Type B pancreatic cell (in vitro differentiated cells): Measurements from ENCODE around the gene TBC1D12. TPM values are rescaled to one million over a fixed set of nuclear protein-coding genes. Genes with fewer than 3 reads are reported as not detected.

Source experiments
- DNase-seq: peaks from one replicate; pipeline ENCODE4 v3.0.0; 2021; ENCODE audit warnings: mixed read lengths; ENCODE audit not compliant: unreplicated experiment; ENCODE audit errors: extremely low spot score
- H3K27ac Mint-ChIP-seq: 2 replicates; pipeline ENCODE4 v1.8.0; 2021; ENCODE audit warnings: mild to moderate bottlenecking, mixed read lengths
- H3K27me3 Mint-ChIP-seq: 2 replicates; pipeline ENCODE4 v1.8.0; 2021; ENCODE audit warnings: mixed read lengths
- H3K36me3 Mint-ChIP-seq: 2 replicates; pipeline ENCODE4 v1.8.0; 2021; ENCODE audit warnings: mixed read lengths
- H3K4me1 Mint-ChIP-seq: one replicate; pipeline ENCODE4 v1.8.0; 2021; ENCODE audit warnings: mixed read lengths; ENCODE audit not compliant: unreplicated experiment
- H3K4me3 Mint-ChIP-seq: 2 replicates; pipeline ENCODE4 v1.8.0; 2021; ENCODE audit warnings: mild to moderate bottlenecking, mixed read lengths
- H3K9me3 Mint-ChIP-seq: 2 replicates; pipeline ENCODE4 v1.8.0; 2021; ENCODE audit warnings: mixed read lengths
- CTCF ChIP-seq: fragments of 200-600 bp; sonication (generic); conservative IDR thresholded peaks from 2 replicates; pipeline ENCODE4 v1.5.0; 2021; ENCODE audit warnings: antibody characterized with exemption, mild to moderate bottlenecking
- total RNA-seq: library from RNA; stranded (reverse); gene quantifications from 2 replicates; pipeline ENCODE4 v1.2.1, GENCODE V29; 2021; ENCODE audit warnings: low replicate concordance

Gene TBC1D12
- total RNA-seq, 1 donor from 2014 or later, result 9.0 TPM

- no peak for TF ChIP-seq CTCF
- Mint-ChIP-seq H3K4me3 (no peak overlapping the region), H3K27ac (no peak overlapping the region), H3K9me3 (peaks cover 3% of the 10 kb centered on the region), H3K27me3 (peaks cover 3% of the 10 kb centered on the region), H3K36me3 (no peaks in the 10 kb centered on the region), H3K4me1 (peaks cover 4% of the 10 kb centered on the region)
- no peak for DNase-seq
Measured at GRCh38 chr10:94397549-94398370, 4.6 kb upstream of the TBC1D12 start.

- Mint-ChIP-seq H3K4me1 (peaks cover 4% of the 10 kb centered on the region), H3K27ac (no peak overlapping the region), H3K36me3 (no peaks in the 10 kb centered on the region), H3K27me3 (peaks cover 3% of the 10 kb centered on the region), H3K9me3 (peaks cover 3% of the 10 kb centered on the region), H3K4me3 (no peak overlapping the region)
- DNase-seq, result no peak
- TF ChIP-seq CTCF, result no peak
Measured at GRCh38 chr10:94398762-94399161, 3.6 kb upstream of the TBC1D12 start.

GRCh38 chr10:94402843-94403379 is 570 bp downstream of the TBC1D12 start:
- DNase-seq, result no peak
- Mint-ChIP-seq H3K4me3 (no peak overlapping the region), H3K36me3 (no peaks in the 10 kb centered on the region), H3K27me3 (no peaks in the 10 kb centered on the region), H3K9me3 (peaks cover 3% of the 10 kb centered on the region), H3K27ac (no peak overlapping the region), H3K4me1 (peaks cover 4% of the 10 kb centered on the region)
- no peak for TF ChIP-seq CTCF

GRCh38 chr10:94403380-94404213 is 1.3 kb downstream of the TBC1D12 start:
- Mint-ChIP-seq H3K9me3 (peaks cover 3% of the 10 kb centered on the region), H3K27me3 (no peaks in the 10 kb centered on the region), H3K4me3 (peak overlapping the region; percentile 97), H3K36me3 (no peaks in the 10 kb centered on the region), H3K4me1 (peaks cover 6% of the 10 kb centered on the region), H3K27ac (peak overlapping the region; percentile 98)
- DNase-seq, result no peak
- no peak for TF ChIP-seq CTCF

- H3K27ac Mint-ChIP-seq, result no peak overlapping the region
- peaks cover 3% of the 10 kb centered on the region for H3K9me3 Mint-ChIP-seq
- no peak for TF ChIP-seq CTCF
- no peak for DNase-seq
- peak overlapping the region; percentile 46 for H3K4me3 Mint-ChIP-seq
- H3K36me3 Mint-ChIP-seq, result no peaks in the 10 kb centered on the region
- H3K27me3 Mint-ChIP-seq, result no peaks in the 10 kb centered on the region
- peaks cover 12% of the 10 kb centered on the region for H3K4me1 Mint-ChIP-seq
Measured at GRCh38 chr10:94405406-94405805, 3.1 kb downstream of the TBC1D12 start.
